ENCODE measurements around the gene TRAPPC13. TPM values are rescaled to one million over a fixed set of nuclear protein-coding genes. Genes with fewer than 3 reads are reported as not detected.
"Not testable (repeated sequence)": the region's sequence is repeated elsewhere in the genome, so short reads cannot be mapped to it uniquely, and the experiment has no call there.

Gene TRAPPC13
- total RNA-seq, 4 donors from 2014 or later, result 26.7 to 34.2 (median 30.3) TPM

GRCh38 chr5:65674749-65675148 is 49.9 kb downstream of the TRAPPC13 start:
- H3K9me3 ChIP-seq, result no peaks in the 10 kb centered on the region
- H3K4me3 ChIP-seq (replicated peaks in 1 of 3), result no peak overlapping the region
- H3K27me3 ChIP-seq, result no peaks in the 10 kb centered on the region
- H3K27ac ChIP-seq, result no peak overlapping the region
- H3K4me1 ChIP-seq, result no peaks in the 10 kb centered on the region
- H3K36me3 ChIP-seq, result peaks cover 0 to 5% of the 10 kb centered on the region in 2 donors
- TF ChIP-seq CTCF (IDR thresholded peaks at IDR 0.05), result no peak
- no peak for TF ChIP-seq POLR2A (IDR thresholded peaks at IDR 0.05)
- intact Hi-C loops (cut with DNase I), result no loop called here
- DNase-seq, result no peak

- DNase-seq; H3K27ac ChIP-seq; intact Hi-C loops (cut with DNase I); H3K4me1 ChIP-seq; H3K27me3 ChIP-seq; H3K9me3 ChIP-seq; H3K4me3 ChIP-seq (replicated peaks in 1 of 3): not testable (repeated sequence)
- peaks cover 0 to 14% of the 10 kb centered on the region in 2 donors for H3K36me3 ChIP-seq
- WGBS, 2 donors, result 90 to 99% methylated on average over 3 of the region's 3 CpGs
Observed at GRCh38 chr5:65676056-65676455, 51.2 kb downstream of the TRAPPC13 start.

- no peaks in the 10 kb centered on the region for H3K27me3 ChIP-seq
- H3K4me1 ChIP-seq, result no peaks in the 10 kb centered on the region
- 96 to 98% methylated on average over 3 of the region's 3 CpGs for WGBS, 2 donors
- no peak for DNase-seq
- TF ChIP-seq POLR2A (IDR thresholded peaks at IDR 0.05) (no peak), CTCF (IDR thresholded peaks at IDR 0.05) (no peak)
- no peaks in the 10 kb centered on the region for H3K9me3 ChIP-seq
- intact Hi-C loops (cut with DNase I), result no loop called here
- peaks cover 0 to 14% of the 10 kb centered on the region in 2 donors for H3K36me3 ChIP-seq
- no peak overlapping the region for H3K4me3 ChIP-seq (replicated peaks in 1 of 3)
- no peak overlapping the region for H3K27ac ChIP-seq
Observed at GRCh38 chr5:65682148-65682547, 57.3 kb downstream of the TRAPPC13 start.

- H3K4me3 ChIP-seq (replicated peaks in 1 of 3), result no peak overlapping the region
- TF ChIP-seq CTCF (IDR thresholded peaks at IDR 0.05) (no peak), POLR2A (IDR thresholded peaks at IDR 0.05) (no peak)
- H3K27ac ChIP-seq, result no peak overlapping the region
- DNase-seq, result no peak
- H3K4me1 ChIP-seq, result no peaks in the 10 kb centered on the region
- H3K36me3 ChIP-seq, result no peaks in the 10 kb centered on the region
- H3K9me3 ChIP-seq, result no peaks in the 10 kb centered on the region
- WGBS, 2 donors, result 92 to 95% methylated on average over 2 of the region's 2 CpGs
- H3K27me3 ChIP-seq, result no peaks in the 10 kb centered on the region
- intact Hi-C loops (cut with DNase I), result no loop called here
Observed at GRCh38 chr5:65693121-65693520, 68.3 kb downstream of the TRAPPC13 start.

- H3K4me1 ChIP-seq, result no peaks in the 10 kb centered on the region
- no peak for DNase-seq
- 87% methylated on average over 4 of the region's 4 CpGs for WGBS, 2 donors
- H3K36me3 ChIP-seq, result no peaks in the 10 kb centered on the region
- no peak for TF ChIP-seq POLR2A (IDR thresholded peaks at IDR 0.05)
- H3K27me3 ChIP-seq, result no peaks in the 10 kb centered on the region
- no peak overlapping the region for H3K4me3 ChIP-seq (replicated peaks in 1 of 3)
- intact Hi-C loops (cut with DNase I), result no loop called here
- no peak overlapping the region for H3K27ac ChIP-seq
- H3K9me3 ChIP-seq, result no peaks in the 10 kb centered on the region
Observed at GRCh38 chr5:65695162-65695755, 70.4 kb downstream of the TRAPPC13 start.

- Histone ChIP-seq H3K27me3 (no peaks in the 10 kb centered on the region), H3K27ac (no peak overlapping the region), H3K4me3 (replicated peaks in 1 of 3) (no peak overlapping the region), H3K9me3 (no peaks in the 10 kb centered on the region), H3K4me1 (no peaks in the 10 kb centered on the region), H3K36me3 (no peaks in the 10 kb centered on the region)
- DNase-seq, result no peak
- intact Hi-C loops (cut with DNase I), result no loop called here
- 92 to 94% methylated on average over 4 of the region's 4 CpGs for WGBS, 2 donors
- no peak for TF ChIP-seq POLR2A (IDR thresholded peaks at IDR 0.05)
- no peak for TF ChIP-seq CTCF (IDR thresholded peaks at IDR 0.05)
Observed at GRCh38 chr5:65695896-65696295, 71.1 kb downstream of the TRAPPC13 start.
